D721Med (cell line): ENCODE results near the gene SGMS2.
"Not testable (repeated sequence)": the region's sequence is repeated elsewhere in the genome, so short reads cannot be mapped to it uniquely, and the experiment has no call there.

Source experiments
- DNase-seq: peaks from one replicate; pipeline ENCODE4 v3.0.0; 2011; ENCODE audit warnings: low spot score; ENCODE audit not compliant: insufficient read length
- FAIRE-seq: peaks from 2 replicates; lab custom pipeline; 2011; peaks lifted over from hg19 to GRCh38; lab: Jason Lieb, UNC
- CTCF ChIP-seq: IDR thresholded peaks from 2 replicates; pipeline ENCODE4 v1.5.1; 2012; ENCODE audit warnings: mild to moderate bottlenecking, control low read depth; ENCODE audit not compliant: insufficient read depth; ENCODE audit errors: missing control alignments

The SGMS2 gene

GRCh38 chr4:107896158-107896645 is 71.5 kb downstream of the SGMS2 start:
- no peak for DNase-seq
- FAIRE-seq = no peak
- no peak for TF ChIP-seq CTCF

- DNase-seq (no peak), FAIRE-seq (no peak)
- TF ChIP-seq CTCF = no peak
Measured at GRCh38 chr4:107896646-107897045, 71.9 kb downstream of the SGMS2 start.

- no peak for TF ChIP-seq CTCF
- DNase-seq = no peak
- no peak for FAIRE-seq
Measured at GRCh38 chr4:107897823-107898222, 73.1 kb downstream of the SGMS2 start.

GRCh38 chr4:107900067-107900466 is 75.3 kb downstream of the SGMS2 start:
- no peak for TF ChIP-seq CTCF
- DNase-seq (no peak), FAIRE-seq (no peak)

GRCh38 chr4:107900508-107900907 is 75.8 kb downstream of the SGMS2 start:
- DNase-seq (no peak), FAIRE-seq (no peak)
- no peak for TF ChIP-seq CTCF

GRCh38 chr4:107901213-107901934 is 76.6 kb downstream of the SGMS2 start:
- FAIRE-seq (no peak), DNase-seq (no peak)
- no peak for TF ChIP-seq CTCF

GRCh38 chr4:107902715-107903114 is 78.0 kb downstream of the SGMS2 start:
- TF ChIP-seq CTCF = no peak
- no peak for FAIRE-seq

GRCh38 chr4:107905082-107905481 is 80.3 kb downstream of the SGMS2 start:
- not testable (repeated sequence) for FAIRE-seq, DNase-seq

More at GRCh38 chr4:107902715-107903114, 78.0 kb downstream of the SGMS2 start:
- DNase-seq = no peak
